ENCODE data around the gene PARD3B. TPM values are rescaled to one million over a fixed set of nuclear protein-coding genes. Genes with fewer than 3 reads are reported as not detected.

PARD3B gene
- total RNA-seq, 1 experiment from 2014 or later, result 7.6 TPM

GRCh38 chr2:205051417-205051816 is 506.1 kb downstream of the PARD3B start:
- Histone ChIP-seq H3K27me3 (replicated peaks; ENCODE audit: insufficient read depth, low read depth, low read length, poor library complexity) (no peaks in the 10 kb centered on the region), H3K9me3 (ENCODE audit: low read depth, low read length, poor library complexity, severe bottlenecking) (no peaks in the 10 kb centered on the region), H3K4me1 (ENCODE audit: insufficient read depth, low read length, poor library complexity, severe bottlenecking) (no peaks in the 10 kb centered on the region), H3K4me3 (ENCODE audit: low read depth, low read length, poor library complexity, severe bottlenecking) (no peak overlapping the region), H3K27ac (ENCODE audit: low read depth, low read length, poor library complexity, severe bottlenecking) (no peak overlapping the region), H3K36me3 (ENCODE audit: insufficient read depth, low read length, poor library complexity, severe bottlenecking) (no peaks in the 10 kb centered on the region)
- POLR2A ChIA-PET (ENCODE audit: low non-redundant PET), result no interaction called here
- no TSS peak for BruUV-seq (replicated peaks)
- TF ChIP-seq, protein P1, sequence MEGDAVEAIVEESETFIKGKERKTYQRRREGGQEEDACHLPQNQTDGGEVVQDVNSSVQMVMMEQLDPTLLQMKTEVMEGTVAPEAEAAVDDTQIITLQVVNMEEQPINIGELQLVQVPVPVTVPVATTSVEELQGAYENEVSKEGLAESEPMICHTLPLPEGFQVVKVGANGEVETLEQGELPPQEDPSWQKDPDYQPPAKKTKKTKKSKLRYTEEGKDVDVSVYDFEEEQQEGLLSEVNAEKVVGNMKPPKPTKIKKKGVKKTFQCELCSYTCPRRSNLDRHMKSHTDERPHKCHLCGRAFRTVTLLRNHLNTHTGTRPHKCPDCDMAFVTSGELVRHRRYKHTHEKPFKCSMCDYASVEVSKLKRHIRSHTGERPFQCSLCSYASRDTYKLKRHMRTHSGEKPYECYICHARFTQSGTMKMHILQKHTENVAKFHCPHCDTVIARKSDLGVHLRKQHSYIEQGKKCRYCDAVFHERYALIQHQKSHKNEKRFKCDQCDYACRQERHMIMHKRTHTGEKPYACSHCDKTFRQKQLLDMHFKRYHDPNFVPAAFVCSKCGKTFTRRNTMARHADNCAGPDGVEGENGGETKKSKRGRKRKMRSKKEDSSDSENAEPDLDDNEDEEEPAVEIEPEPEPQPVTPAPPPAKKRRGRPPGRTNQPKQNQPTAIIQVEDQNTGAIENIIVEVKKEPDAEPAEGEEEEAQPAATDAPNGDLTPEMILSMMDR (conservative IDR thresholded peaks at IDR 0.05; ENCODE audit: low read depth, low read length), result peak; percentile 21; the same call in 1 of the 2 replicates
- TF ChIP-seq EZH2 (IDR thresholded peaks at IDR 0.05; ENCODE audit: borderline replicate concordance, low read depth, low read length, poor library complexity, severe bottlenecking), result no peak
- intact Hi-C loops (cut with micrococcal nuclease; ENCODE audit: unreplicated experiment), result no loop called here
- DNase-seq (ENCODE audit: low spot score), result no peak
- CTCF ChIA-PET, result no interaction called here

DNA sequence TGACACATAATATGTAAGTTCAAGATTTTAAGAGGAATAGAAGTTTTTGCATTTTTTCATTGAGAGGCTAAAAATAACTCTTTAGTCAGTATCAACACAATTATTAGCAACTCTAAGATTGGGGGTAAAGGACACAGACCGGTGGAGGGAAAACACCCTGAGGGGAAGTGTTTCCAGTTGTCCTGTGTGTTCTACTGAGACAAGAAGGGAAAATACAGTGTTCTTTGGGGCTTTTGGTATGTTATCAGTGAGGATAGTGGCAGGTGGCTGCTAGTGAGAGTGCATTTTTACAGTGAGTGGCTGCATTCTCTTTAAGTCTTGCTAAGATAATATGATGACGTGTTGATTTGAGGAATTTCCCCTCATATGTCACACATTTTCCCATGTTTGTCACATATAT is 507.5 kb downstream of the PARD3B start:
- no peaks in the 10 kb centered on the region for H3K4me1 ChIP-seq (ENCODE audit: insufficient read depth, low read length, poor library complexity, severe bottlenecking)
- no peaks in the 10 kb centered on the region for H3K9me3 ChIP-seq (ENCODE audit: low read depth, low read length, poor library complexity, severe bottlenecking)
- BruUV-seq (replicated peaks), result no TSS peak
- DNase-seq (ENCODE audit: low spot score), result no peak
- no peaks in the 10 kb centered on the region for H3K36me3 ChIP-seq (ENCODE audit: insufficient read depth, low read length, poor library complexity, severe bottlenecking)
- H3K27ac ChIP-seq (ENCODE audit: low read depth, low read length, poor library complexity, severe bottlenecking), result no peak overlapping the region
- intact Hi-C loops (cut with micrococcal nuclease; ENCODE audit: unreplicated experiment), result no loop called here
- ChIA-PET CTCF (no interaction called here), POLR2A (ENCODE audit: low non-redundant PET) (no interaction called here)
- no peak for TF ChIP-seq EZH2 (IDR thresholded peaks at IDR 0.05; ENCODE audit: borderline replicate concordance, low read depth, low read length, poor library complexity, severe bottlenecking)
- TF ChIP-seq, protein P1 (conservative IDR thresholded peaks at IDR 0.05; ENCODE audit: low read depth, low read length), result no peak
- no peaks in the 10 kb centered on the region for H3K27me3 ChIP-seq (replicated peaks; ENCODE audit: insufficient read depth, low read depth, low read length, poor library complexity)
- H3K4me3 ChIP-seq (ENCODE audit: low read depth, low read length, poor library complexity, severe bottlenecking), result no peak overlapping the region

DNA sequence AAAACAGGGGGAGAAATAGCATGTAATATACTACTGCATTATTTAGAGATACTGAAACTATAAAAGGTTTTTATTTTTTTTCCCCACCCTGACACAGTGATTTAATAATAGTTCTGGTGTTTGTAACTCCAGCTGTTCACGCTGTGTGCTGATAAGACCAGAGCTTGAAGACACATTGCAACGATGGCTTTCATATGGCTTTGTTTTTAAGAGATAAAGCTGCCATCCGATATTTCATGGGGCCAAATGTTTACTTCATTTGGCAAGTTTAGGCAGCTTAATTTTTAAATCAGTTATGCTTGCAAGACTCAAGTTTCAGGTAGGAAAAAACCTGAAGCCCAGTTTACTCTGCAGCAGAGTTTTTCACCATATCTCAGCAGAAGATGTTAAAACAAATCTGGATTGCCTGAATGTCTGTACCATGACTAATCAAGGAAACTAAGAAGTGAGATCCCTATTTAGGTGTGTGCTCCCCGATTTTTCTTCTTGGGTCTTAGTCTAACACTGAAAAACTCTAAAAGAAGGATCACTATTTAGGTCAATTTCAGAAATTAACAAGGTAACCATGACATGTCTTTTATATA is 508.6 kb downstream of the PARD3B start:
- no peaks in the 10 kb centered on the region for H3K9me3 ChIP-seq (ENCODE audit: low read depth, low read length, poor library complexity, severe bottlenecking)
- CTCF ChIA-PET, result no interaction called here
- intact Hi-C loops (cut with micrococcal nuclease; ENCODE audit: unreplicated experiment), result no loop called here
- no peak overlapping the region for H3K4me3 ChIP-seq (ENCODE audit: low read depth, low read length, poor library complexity, severe bottlenecking)
- DNase-seq (ENCODE audit: low spot score), result no peak
- POLR2A ChIA-PET (ENCODE audit: low non-redundant PET), result no interaction called here
- no peaks in the 10 kb centered on the region for H3K4me1 ChIP-seq (ENCODE audit: insufficient read depth, low read length, poor library complexity, severe bottlenecking)
- no peaks in the 10 kb centered on the region for H3K36me3 ChIP-seq (ENCODE audit: insufficient read depth, low read length, poor library complexity, severe bottlenecking)
- H3K27me3 ChIP-seq (replicated peaks; ENCODE audit: insufficient read depth, low read depth, low read length, poor library complexity), result no peaks in the 10 kb centered on the region
- no peak for TF ChIP-seq EZH2 (IDR thresholded peaks at IDR 0.05; ENCODE audit: borderline replicate concordance, low read depth, low read length, poor library complexity, severe bottlenecking)
- TF ChIP-seq, protein P1 (conservative IDR thresholded peaks at IDR 0.05; ENCODE audit: low read depth, low read length), result no peak
- H3K27ac ChIP-seq (ENCODE audit: low read depth, low read length, poor library complexity, severe bottlenecking), result no peak overlapping the region
- BruUV-seq (replicated peaks), result no TSS peak

Data from A673 (cell line).